ENCODE results near the gene ANOS1.

Gene ANOS1

GRCh38 chrX:8711401-8711800, 20.5 kb downstream of the ANOS1 start:
- no peak for DNase-seq

DNA sequence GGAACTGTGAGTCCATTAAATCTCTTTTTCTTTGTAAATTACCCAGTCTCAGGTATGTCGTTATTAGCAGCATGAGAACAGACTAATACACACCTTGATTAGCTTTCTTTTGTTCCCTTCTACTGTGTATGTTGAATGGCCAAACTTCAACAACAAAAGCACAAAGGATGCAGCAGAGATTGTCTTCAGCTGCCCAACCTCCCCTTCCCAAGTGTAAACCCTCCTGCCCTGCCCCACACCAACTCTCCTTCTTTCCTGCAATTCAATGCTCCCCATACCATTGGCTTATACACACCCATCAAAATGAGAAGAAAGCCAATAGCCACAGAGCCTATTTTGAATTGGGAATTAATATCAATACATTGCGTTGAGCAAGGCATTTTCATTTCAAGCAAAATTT, 27.8 kb downstream of the ANOS1 start:
- DNase-seq = no peak

GRCh38 chrX:8692871-8693270, 39.1 kb downstream of the ANOS1 start:
- DNase-seq = no peak

- no peak for DNase-seq
Observed at GRCh38 chrX:8689473-8689872, 42.5 kb downstream of the ANOS1 start.

GRCh38 chrX:8688776-8689175, 43.2 kb downstream of the ANOS1 start:
- DNase-seq = no peak

- no peak for DNase-seq
Observed at GRCh38 chrX:8684201-8684965, 47.6 kb downstream of the ANOS1 start.

- no peak for DNase-seq
Observed at GRCh38 chrX:8683687-8684086, 48.2 kb downstream of the ANOS1 start.

DNA sequence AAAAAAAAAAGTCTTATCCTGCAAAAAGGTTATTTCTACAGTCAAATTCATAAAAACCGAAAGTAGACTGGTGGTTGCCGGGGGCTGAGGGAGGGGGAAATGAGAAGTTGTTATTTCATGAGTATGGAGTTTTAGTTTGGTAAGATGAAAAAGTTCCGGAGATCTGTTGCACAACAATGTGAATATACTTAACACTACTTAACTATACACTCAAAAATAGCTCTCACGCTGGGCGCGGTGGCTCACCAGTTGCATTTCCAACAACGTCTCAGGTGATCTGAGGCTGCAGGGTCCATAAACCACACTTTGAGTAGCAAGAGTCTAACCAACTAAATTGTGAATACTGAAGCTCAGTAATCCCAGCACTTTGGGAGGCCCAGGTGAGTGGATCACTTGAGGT, 52.4 kb downstream of the ANOS1 start:
- DNase-seq = no peak

GRCh38 chrX:8675006-8675630, 56.8 kb downstream of the ANOS1 start:
- no peak for DNase-seq

- no peak for DNase-seq
Observed at GRCh38 chrX:8673201-8673600, 58.7 kb downstream of the ANOS1 start.

DNA sequence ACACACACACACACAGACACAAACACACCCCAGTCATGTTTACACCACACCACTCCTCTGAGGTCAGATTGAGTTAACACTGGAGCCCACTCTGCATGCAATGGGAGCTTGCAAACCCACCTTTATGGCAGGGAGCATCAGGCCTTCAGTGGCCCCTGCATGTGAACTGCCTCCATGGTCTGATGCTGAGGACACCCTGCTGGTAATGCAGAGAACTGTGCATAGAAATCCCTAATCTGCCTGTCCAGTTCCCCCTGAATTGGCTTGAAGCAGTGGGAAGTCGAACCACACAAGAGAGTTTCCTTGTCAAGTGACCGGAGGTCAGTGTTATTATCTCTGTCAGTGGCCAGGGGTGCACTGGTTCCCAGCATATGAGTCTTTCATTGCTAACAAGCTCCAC, 59.8 kb downstream of the ANOS1 start:
- no peak for DNase-seq

GRCh38 chrX:8668813-8669212, 63.1 kb downstream of the ANOS1 start:
- no peak for DNase-seq

GRCh38 chrX:8663325-8663724, 68.6 kb downstream of the ANOS1 start:
- no peak for DNase-seq

- DNase-seq = no peak
Observed at GRCh38 chrX:8657883-8658282, 74.1 kb downstream of the ANOS1 start.

GRCh38 chrX:8653956-8654355, 78.0 kb downstream of the ANOS1 start:
- no peak for DNase-seq

- no peak for DNase-seq
Observed at GRCh38 chrX:8649969-8650368, 82.0 kb downstream of the ANOS1 start.

DNA sequence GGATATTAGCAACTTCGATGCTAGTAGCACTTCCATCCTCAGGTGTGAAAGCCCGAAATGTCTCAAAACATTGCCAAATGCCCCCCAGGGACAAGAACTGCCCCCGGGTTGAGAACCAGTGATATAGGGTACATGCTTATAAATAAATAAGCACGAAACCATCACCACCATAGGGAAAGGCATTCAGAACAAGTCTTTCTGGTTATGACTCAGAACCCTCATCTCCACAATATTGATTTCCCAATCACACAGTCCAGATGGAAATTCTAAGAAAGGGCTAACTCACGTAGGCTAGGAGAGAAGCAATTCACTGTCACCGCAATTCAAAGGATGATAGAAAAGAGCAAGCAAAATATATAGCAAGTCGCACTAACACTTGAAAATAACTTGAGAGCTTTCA, 84.8 kb downstream of the ANOS1 start:
- no peak for DNase-seq

- no peak for DNase-seq
Observed at GRCh38 chrX:8639949-8640475, 91.9 kb downstream of the ANOS1 start.

DNA sequence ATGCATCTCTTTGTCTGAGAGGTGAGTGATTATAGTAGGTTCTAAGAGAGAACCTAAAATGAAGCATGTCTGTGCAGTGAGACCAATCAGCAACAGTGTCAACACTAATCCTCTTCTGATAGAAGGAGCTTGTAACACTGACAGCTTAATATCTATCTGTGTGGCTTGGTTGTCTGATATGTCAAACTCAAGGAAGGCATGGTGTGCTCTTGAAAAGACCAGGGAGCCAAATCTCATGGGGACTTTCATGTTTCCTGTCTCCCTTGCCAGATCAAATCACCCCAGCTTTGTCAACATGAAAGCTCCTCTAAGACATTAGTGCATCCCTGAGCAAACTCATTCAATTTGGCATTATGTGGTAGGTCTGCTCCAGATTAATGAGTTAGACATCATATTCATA, 95.4 kb downstream of the ANOS1 start:
- no peak for DNase-seq

DNA sequence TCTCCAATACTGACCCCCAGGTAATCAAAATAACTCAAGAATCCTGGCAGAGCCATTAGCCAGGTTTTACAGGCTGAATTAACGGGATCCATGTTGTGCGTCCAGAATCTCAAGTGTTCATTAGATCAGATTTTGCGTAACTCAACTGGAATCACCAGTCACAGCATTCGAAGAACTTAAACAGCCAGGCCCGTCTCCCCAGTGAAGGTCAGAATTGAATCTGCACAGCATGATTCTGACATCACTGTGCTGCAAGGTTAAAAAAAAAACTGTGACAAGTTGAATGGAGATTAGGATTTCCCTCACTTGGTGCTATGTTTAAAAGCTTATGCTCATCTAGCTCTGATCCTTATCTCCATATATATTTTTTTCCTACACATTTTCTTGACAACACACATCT, 96.1 kb downstream of the ANOS1 start:
- no peak for DNase-seq

- no peak for DNase-seq
Observed at GRCh38 chrX:8632924-8633323, 99.0 kb downstream of the ANOS1 start.

DNA sequence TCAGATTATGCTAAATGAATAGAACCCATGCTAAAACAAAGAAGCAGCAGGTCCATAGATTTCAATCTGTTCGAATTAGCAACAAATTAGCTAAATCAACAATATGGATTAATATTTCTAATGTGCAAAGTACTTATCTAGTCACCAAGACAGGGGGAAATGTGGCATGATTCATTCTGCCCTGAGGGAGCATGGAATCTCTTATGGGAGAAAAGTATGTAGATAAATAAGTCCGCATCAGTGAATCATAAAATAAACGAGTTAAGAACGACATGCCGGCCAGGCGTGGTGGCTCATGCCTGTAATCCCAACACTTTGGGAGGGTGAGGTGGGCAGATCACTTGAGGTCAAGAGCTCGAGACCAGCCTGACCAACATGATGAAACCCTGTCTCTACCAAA, 102.1 kb downstream of the ANOS1 start:
- no peak for DNase-seq

GRCh38 chrX:8627796-8628195, 104.1 kb downstream of the ANOS1 start:
- no peak for DNase-seq

DNA sequence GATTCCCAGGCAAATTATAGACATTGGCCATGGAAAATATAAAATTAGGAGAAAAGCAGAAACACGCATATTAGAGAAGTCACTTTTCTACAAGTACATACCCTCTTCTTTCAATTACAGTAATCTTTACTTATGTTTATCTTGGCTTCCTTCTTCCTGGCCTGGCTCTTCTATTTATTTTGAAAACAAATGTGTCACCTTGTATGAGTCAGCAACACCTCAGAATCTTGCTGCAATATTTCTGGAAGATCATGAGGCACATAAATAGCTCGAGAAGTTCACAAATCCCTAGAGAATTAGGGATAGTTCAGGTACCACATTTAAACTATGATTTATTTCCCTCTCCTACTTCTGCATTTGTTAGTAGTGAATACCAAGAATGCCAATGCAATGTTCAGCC, 124.6 kb downstream of the ANOS1 start:
- no peak for DNase-seq

DNA sequence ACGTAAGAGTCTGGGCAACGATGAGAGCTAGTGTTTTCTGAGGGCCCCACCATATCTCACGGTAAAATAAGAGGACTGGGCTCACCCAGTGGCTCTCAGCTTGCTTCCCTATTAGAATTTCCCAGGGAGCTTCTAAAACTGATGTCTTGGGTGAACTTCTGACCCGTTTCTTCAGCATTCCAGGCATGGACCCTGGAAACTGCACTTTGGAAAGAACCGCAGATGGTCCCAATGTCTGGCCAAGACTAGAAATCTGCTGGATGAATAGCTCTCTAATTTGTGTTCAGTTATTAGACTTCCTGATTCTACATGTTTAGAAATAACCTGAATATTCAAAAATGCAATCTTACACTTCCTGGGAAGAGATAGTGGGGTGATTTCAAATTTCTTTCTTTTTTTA, 127.8 kb downstream of the ANOS1 start:
- DNase-seq = no peak

Data from stimulated activated naive CD4-positive, alpha-beta T cell (primary cell).